Fibroblast of lung (primary cell): Measurements from ENCODE around the gene TAF11L6. TPM values are rescaled to one million over a fixed set of nuclear protein-coding genes. Genes with fewer than 3 reads are reported as not detected.
"Not testable (repeated sequence)": the region's sequence is repeated elsewhere in the genome, so short reads cannot be mapped to it uniquely, and the experiment has no call there.

Experiments used
- DNase-seq, 2 donors: peaks; one replicate each; pipeline versions ENCODE4 v3.0.0 to v3.0.0-alpha.2; 2010; ENCODE audit warnings: low read depth in 2 of 2
- H2AFZ ChIP-seq: 2 replicates; pipeline ENCODE4 v1.5.1; 2012; ENCODE audit warnings: low read length, control low read depth, inconsistent platforms
- H3K27ac ChIP-seq: 2 replicates; pipeline ENCODE4 v1.5.1; 2011; ENCODE audit warnings: low read length, control low read depth; ENCODE audit not compliant: insufficient read depth
- H3K27me3 ChIP-seq: 2 replicates; pipeline ENCODE4 v1.5.1; 2011; ENCODE audit warnings: mild to moderate bottlenecking, low read length; ENCODE audit not compliant: control insufficient read depth, insufficient read depth
- H3K36me3 ChIP-seq: 2 replicates; pipeline ENCODE4 v1.5.1; 2011; ENCODE audit warnings: low read length; ENCODE audit not compliant: control insufficient read depth, insufficient read depth
- H3K4me1 ChIP-seq: 2 replicates; pipeline ENCODE4 v1.5.1; 2011; ENCODE audit warnings: low read length; ENCODE audit not compliant: control insufficient read depth, insufficient read depth; ENCODE audit errors: extremely low read depth
- H3K4me2 ChIP-seq: 2 replicates; pipeline ENCODE4 v1.5.1; 2011; ENCODE audit warnings: low read length, control low read depth; ENCODE audit not compliant: insufficient read depth; ENCODE audit errors: extremely low read depth
- H3K4me3 ChIP-seq, 4 experiments: fragments of 200-600 bp in 1 of 4; sonication (generic) in 1 of 4; replicated peaks in 1 of 4; 2 replicates each; pipeline ENCODE4 v1.5.1; 2011 to 2016; ENCODE audit warnings: low read length in 4 of 4, low read depth in 3 of 4, mild to moderate bottlenecking in 3 of 4, control low read depth in 2 of 4, inconsistent platforms in 1 of 4, mixed read lengths in 1 of 4; ENCODE audit not compliant: insufficient read depth in 1 of 4; ENCODE audit errors: control extremely low read depth in 1 of 4
- H3K79me2 ChIP-seq: 2 replicates; pipeline ENCODE4 v1.5.1; 2012; ENCODE audit warnings: mild to moderate bottlenecking, low read length, inconsistent platforms; ENCODE audit not compliant: control insufficient read depth, insufficient read depth
- H3K9ac ChIP-seq: 2 replicates; pipeline ENCODE4 v1.5.1; 2011; ENCODE audit warnings: mild to moderate bottlenecking, low read length, control low read depth; ENCODE audit not compliant: insufficient read depth
- H3K9me3 ChIP-seq: 2 replicates; pipeline ENCODE4 v1.5.1; 2012; ENCODE audit warnings: low read depth, low read length; ENCODE audit not compliant: control insufficient read depth, insufficient read depth
- H4K20me1 ChIP-seq: 2 replicates; pipeline ENCODE4 v1.5.1; 2011; ENCODE audit warnings: low read length; ENCODE audit not compliant: control insufficient read depth, insufficient read depth; ENCODE audit errors: extremely low read depth
- EZH2 ChIP-seq: IDR thresholded peaks from 2 replicates; pipeline ENCODE4 v1.5.1; 2012; ENCODE audit warnings: low read length, control low read depth, mild to moderate bottlenecking; ENCODE audit errors: missing control alignments
- polyA minus RNA-seq: library from RNA; depleted of rRNA, polyadenylated mRNA; stranded (reverse); fragments of >200 nt; gene quantifications from 2 replicates; pipeline ENCODE4 v1.2.3, GENCODE V29; 2011; ENCODE audit warnings: low replicate concordance
- polyA plus RNA-seq, 2 donors: library from polyadenylated mRNA; depleted of rRNA in 1 of 2; stranded (reverse) in 1 of 2; unstranded in 1 of 2; fragments of >200 nt; gene quantifications; 2 replicates each; pipeline ENCODE4 v1.2.1, GENCODE V29; 2011 to 2012; ENCODE audit warnings: missing spikeins in 1 of 2
- total RNA-seq: library from RNA; depleted of rRNA; stranded (reverse); fragments of >200 nt; gene quantifications from 2 replicates; pipeline ENCODE4 v1.2.1, GENCODE V29; 2014
- TF ChIP-seq, protein P1 (sequence below), 2 donors: IDR thresholded peaks in 1 of 2; conservative IDR thresholded peaks in 1 of 2; 1 replicate in 1 of 2; 2 replicates in 1 of 2; pipeline ENCODE4 v1.5.1; 2011 to 2012; ENCODE audit warnings: low read length in 2 of 2, control low read depth in 1 of 2, inconsistent platforms in 1 of 2, low read depth in 1 of 2, mild to moderate bottlenecking in 1 of 2

TAF11L6 gene
- not detected in 2 replicates for total RNA-seq
- not detected in 2 replicates for polyA plus RNA-seq
- not detected in 2 replicates for polyA plus RNA-seq (2012)
- polyA minus RNA-seq = not detected in 2 replicates

DNA sequence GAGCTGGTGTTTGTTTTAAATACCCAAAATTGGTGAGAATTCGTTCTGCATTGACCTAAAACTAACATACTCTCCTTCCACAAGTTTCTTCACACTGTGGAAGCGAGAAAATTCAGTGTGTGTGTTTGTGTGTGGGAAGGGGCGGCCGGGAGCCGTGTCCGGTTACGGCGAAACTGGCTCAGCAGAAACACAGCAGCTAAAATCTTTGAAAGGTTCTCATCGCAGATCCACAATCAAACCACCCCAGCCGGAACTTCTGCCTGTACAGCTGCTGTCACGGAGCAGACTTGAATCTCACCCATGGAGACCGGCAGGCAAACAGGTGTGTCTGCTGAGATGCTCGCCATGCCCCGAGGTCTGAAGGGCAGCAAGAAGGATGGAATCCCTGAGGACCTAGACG is at the start of gene TAF11L6:
Gene TAF11L6 (plus strand): TSS at position 301 of the 400 bp plus-strand sequence.
- H3K4me1 ChIP-seq, DNase-seq, H3K9ac ChIP-seq, H3K4me3 ChIP-seq, H3K4me2 ChIP-seq, H3K79me2 ChIP-seq, H3K36me3 ChIP-seq, H4K20me1 ChIP-seq, H3K27ac ChIP-seq, H3K9me3 ChIP-seq, H3K27me3 ChIP-seq, H2AFZ ChIP-seq: not testable (repeated sequence)

DNA sequence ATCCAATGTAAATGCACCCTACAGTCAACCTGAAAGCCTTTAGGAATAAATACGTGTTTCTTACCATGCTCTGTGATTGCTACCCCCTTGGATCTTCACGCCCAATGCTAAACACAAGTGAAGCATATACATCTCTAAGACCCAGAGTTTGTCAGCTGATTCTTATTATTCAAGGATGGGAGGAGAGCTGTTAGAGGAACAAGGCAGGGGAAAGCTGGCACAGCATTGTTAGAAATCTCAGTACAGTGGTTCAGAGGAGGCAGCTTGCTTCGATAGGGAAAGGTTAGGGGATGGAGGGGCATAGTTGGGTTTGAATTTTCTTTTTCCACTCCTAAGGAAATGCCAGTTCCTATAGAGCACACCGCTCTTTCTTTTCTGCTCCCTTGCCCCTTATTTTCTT is 47.1 kb upstream of the TAF11L6 start:
- no peak overlapping the region for H3K4me2 ChIP-seq
- H3K9me3 ChIP-seq = no peaks in the 10 kb centered on the region
- no peak for DNase-seq
- no peak overlapping the region for H3K27ac ChIP-seq
- no peaks in the 10 kb centered on the region for H3K79me2 ChIP-seq
- H2AFZ ChIP-seq = no peak overlapping the region
- no peak overlapping the region for H3K4me3 ChIP-seq
- H3K27me3 ChIP-seq = no peaks in the 10 kb centered on the region
- H3K4me1 ChIP-seq = no peaks in the 10 kb centered on the region
- TF ChIP-seq, protein P1, sequence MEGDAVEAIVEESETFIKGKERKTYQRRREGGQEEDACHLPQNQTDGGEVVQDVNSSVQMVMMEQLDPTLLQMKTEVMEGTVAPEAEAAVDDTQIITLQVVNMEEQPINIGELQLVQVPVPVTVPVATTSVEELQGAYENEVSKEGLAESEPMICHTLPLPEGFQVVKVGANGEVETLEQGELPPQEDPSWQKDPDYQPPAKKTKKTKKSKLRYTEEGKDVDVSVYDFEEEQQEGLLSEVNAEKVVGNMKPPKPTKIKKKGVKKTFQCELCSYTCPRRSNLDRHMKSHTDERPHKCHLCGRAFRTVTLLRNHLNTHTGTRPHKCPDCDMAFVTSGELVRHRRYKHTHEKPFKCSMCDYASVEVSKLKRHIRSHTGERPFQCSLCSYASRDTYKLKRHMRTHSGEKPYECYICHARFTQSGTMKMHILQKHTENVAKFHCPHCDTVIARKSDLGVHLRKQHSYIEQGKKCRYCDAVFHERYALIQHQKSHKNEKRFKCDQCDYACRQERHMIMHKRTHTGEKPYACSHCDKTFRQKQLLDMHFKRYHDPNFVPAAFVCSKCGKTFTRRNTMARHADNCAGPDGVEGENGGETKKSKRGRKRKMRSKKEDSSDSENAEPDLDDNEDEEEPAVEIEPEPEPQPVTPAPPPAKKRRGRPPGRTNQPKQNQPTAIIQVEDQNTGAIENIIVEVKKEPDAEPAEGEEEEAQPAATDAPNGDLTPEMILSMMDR (conservative IDR thresholded peaks at IDR 0.05 in 1 of 2, IDR thresholded peaks at IDR 0.05 in 1 of 2; ENCODE audit: low read depth in 1 of 2, low read length in 2 of 2) = no peak
- no peak for TF ChIP-seq EZH2
- H4K20me1 ChIP-seq = no peaks in the 10 kb centered on the region
- no peak overlapping the region for H3K9ac ChIP-seq
- no peaks in the 10 kb centered on the region for H3K36me3 ChIP-seq

DNA sequence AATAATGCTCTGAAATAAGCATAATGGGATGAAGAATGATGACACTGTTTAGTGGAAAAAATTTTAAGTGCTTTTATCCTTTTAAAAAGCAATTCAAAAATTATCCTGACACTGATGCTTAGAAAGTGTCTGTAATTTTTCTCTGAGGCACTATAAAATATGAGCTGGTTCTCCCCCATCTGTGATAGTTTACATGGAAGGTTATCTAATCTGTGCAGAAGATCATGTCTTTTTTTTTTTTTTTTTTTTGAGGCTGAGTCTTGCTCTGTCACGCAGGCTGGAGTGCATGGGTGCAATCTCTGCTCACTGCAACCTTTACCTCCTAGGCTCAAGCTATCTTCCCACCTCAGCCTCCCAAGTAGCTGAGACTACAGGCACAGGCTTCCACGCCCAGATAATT is 45.7 kb upstream of the TAF11L6 start:
- H3K27me3 ChIP-seq = no peaks in the 10 kb centered on the region
- no peak overlapping the region for H3K9ac ChIP-seq
- H3K36me3 ChIP-seq = no peaks in the 10 kb centered on the region
- H3K27ac ChIP-seq = no peak overlapping the region
- no peak overlapping the region for H3K4me3 ChIP-seq
- no peaks in the 10 kb centered on the region for H3K79me2 ChIP-seq
- H4K20me1 ChIP-seq = no peaks in the 10 kb centered on the region
- TF ChIP-seq EZH2 = no peak
- H2AFZ ChIP-seq = no peak overlapping the region
- H3K4me2 ChIP-seq = no peak overlapping the region
- H3K9me3 ChIP-seq = no peaks in the 10 kb centered on the region
- H3K4me1 ChIP-seq = no peaks in the 10 kb centered on the region
- DNase-seq = no peak

DNA sequence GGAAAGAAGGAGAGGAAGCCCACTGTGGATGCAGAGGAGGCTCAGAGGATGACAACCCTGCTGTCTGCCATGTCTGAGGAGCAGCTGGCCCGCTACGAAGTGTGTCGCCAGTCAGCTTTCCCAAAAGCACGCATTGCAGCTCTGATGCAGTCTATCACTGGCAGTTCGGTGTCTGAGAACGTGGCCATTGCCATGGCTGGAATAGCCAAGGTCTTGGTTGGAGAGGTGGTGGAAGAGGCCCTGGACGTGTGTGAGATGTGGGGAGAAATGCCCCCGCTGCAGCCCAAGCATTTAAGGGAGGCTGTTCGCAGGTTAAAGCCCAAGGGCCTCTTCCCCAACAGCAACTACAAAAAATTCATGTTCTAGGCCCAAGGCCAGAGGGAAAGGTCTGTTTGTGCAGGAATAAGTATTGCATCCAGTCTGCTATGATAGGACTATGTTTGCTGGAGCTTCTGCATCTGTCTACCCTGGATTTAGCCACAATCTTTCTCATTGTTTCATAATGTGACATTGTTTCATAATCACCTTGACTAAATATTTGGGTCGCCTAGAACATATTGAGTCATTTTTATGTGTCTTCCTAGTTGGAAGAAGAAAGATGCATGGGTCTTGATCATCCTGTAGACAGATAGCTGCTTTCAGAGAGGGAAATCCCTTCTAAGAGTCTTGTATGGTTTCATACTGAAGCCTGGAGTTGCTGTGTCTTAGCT is 41.9 kb upstream of the TAF11L6 start:
- H3K4me2 ChIP-seq, H4K20me1 ChIP-seq, H3K79me2 ChIP-seq, H3K27ac ChIP-seq, H3K36me3 ChIP-seq, H2AFZ ChIP-seq, H3K9me3 ChIP-seq, H3K4me1 ChIP-seq, DNase-seq, H3K4me3 ChIP-seq, H3K9ac ChIP-seq, H3K27me3 ChIP-seq: not testable (repeated sequence)
